Chondrocyte (in vitro differentiated cells): Measurements from ENCODE around the gene HNRNPA2B1. TPM values are rescaled to one million over a fixed set of nuclear protein-coding genes. Genes with fewer than 3 reads are reported as not detected.

Experiments used
- DNase-seq: peaks from one replicate; pipeline ENCODE4 v3.0.0; 2021; ENCODE audit warnings: mixed read lengths, low spot score
- H3K27ac Mint-ChIP-seq: one replicate; pipeline ENCODE4 v1.8.0; 2021; ENCODE audit warnings: mild to moderate bottlenecking, moderate library complexity, mixed read lengths; ENCODE audit not compliant: unreplicated experiment
- H3K27me3 Mint-ChIP-seq: 2 replicates; pipeline ENCODE4 v1.8.0; 2021; ENCODE audit warnings: low read depth, mixed read lengths
- H3K36me3 Mint-ChIP-seq: 2 replicates; pipeline ENCODE4 v1.8.0; 2021; ENCODE audit warnings: low read depth, mixed read lengths
- H3K4me1 Mint-ChIP-seq: 2 replicates; pipeline ENCODE4 v1.8.0; 2021; ENCODE audit warnings: low read depth, mild to moderate bottlenecking, mixed read lengths
- H3K4me3 Mint-ChIP-seq: one replicate; pipeline ENCODE4 v1.8.0; 2021; ENCODE audit warnings: mild to moderate bottlenecking, moderate library complexity, mixed read lengths; ENCODE audit not compliant: unreplicated experiment
- H3K9me3 Mint-ChIP-seq: 2 replicates; pipeline ENCODE4 v1.8.0; 2021; ENCODE audit warnings: low read depth, mixed read lengths
- total RNA-seq: library from RNA; stranded (reverse); gene quantifications from 3 replicates; pipeline ENCODE4 v1.2.1, GENCODE V29; 2021
- TF ChIP-seq, protein P1 (sequence below): fragments of 200-600 bp; sonication (generic); IDR thresholded peaks from 2 replicates; pipeline ENCODE4 v1.5.0; 2021; ENCODE audit warnings: antibody characterized with exemption, mild to moderate bottlenecking, moderate library complexity

HNRNPA2B1 gene
- total RNA-seq, 1 donor from 2014 or later = 313 TPM

GRCh38 chr7:26157520-26158105 is 42.9 kb downstream of the HNRNPA2B1 start:
- Mint-ChIP-seq H3K36me3 (peaks cover 3% of the 10 kb centered on the region), H3K9me3 (no peaks in the 10 kb centered on the region), H3K4me1 (peaks cover 28% of the 10 kb centered on the region), H3K4me3 (no peak overlapping the region), H3K27ac (no peak overlapping the region), H3K27me3 (peaks cover 20% of the 10 kb centered on the region)
- no peak for DNase-seq
- TF ChIP-seq, protein P1, sequence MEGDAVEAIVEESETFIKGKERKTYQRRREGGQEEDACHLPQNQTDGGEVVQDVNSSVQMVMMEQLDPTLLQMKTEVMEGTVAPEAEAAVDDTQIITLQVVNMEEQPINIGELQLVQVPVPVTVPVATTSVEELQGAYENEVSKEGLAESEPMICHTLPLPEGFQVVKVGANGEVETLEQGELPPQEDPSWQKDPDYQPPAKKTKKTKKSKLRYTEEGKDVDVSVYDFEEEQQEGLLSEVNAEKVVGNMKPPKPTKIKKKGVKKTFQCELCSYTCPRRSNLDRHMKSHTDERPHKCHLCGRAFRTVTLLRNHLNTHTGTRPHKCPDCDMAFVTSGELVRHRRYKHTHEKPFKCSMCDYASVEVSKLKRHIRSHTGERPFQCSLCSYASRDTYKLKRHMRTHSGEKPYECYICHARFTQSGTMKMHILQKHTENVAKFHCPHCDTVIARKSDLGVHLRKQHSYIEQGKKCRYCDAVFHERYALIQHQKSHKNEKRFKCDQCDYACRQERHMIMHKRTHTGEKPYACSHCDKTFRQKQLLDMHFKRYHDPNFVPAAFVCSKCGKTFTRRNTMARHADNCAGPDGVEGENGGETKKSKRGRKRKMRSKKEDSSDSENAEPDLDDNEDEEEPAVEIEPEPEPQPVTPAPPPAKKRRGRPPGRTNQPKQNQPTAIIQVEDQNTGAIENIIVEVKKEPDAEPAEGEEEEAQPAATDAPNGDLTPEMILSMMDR = no peak

DNA sequence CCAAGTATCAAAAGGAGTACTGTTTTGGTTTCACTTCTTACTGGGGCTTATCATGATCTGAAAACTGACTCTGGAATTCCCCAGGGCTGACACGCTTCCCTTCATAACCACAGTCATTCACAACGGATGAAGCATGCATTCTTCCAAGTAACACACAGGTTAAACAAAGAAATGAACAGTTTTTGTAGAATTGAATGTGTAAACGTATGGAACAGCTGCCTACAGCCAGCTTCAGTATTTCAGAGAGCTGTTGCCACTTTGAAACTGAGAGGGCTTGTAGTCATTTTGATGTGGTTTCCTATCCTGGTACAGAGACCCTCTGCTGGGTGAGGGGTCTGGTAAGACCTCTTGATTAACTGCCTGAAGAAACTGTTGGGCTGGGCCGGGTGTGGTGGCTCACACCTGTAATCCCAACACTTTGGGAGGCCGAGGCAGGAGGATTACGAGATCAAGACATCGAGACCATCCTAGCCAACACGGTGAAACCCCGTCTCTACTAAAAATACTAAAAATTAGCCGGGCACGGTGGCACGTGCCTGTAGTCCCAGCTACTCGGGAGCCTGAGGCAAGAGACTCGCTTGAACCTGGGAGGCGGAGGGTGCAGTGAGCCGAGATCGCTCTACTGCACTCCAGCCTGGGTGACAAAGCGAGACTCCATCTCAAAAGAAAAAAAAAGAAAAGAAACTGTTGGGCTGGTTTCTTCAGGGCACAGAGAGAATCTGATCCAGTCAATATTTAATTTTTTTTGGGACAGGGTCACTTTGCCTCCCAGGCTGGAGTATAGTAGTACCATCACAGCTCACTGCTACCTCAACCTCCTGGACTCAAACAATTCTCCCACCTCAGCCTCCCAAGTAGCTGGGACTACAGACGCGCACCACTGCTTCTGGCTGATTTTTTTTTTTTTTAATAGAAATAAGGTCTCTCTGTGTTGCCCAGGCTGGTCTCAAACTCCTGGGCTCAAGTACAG is 43.8 kb downstream of the HNRNPA2B1 start:
- no peak for DNase-seq
- Mint-ChIP-seq H3K9me3 (no peaks in the 10 kb centered on the region), H3K27ac (peak overlapping the region; percentile 57), H3K4me1 (peaks cover 29% of the 10 kb centered on the region), H3K27me3 (peaks cover 21% of the 10 kb centered on the region), H3K36me3 (peaks cover 3% of the 10 kb centered on the region), H3K4me3 (no peak overlapping the region)
- TF ChIP-seq, protein P1 = no peak

GRCh38 chr7:26155531-26156375 is 44.8 kb downstream of the HNRNPA2B1 start:
- peaks cover 28% of the 10 kb centered on the region for H3K27me3 Mint-ChIP-seq
- peaks cover 31% of the 10 kb centered on the region for H3K4me1 Mint-ChIP-seq
- peaks cover 7% of the 10 kb centered on the region for H3K36me3 Mint-ChIP-seq
- no peak overlapping the region for H3K27ac Mint-ChIP-seq
- H3K4me3 Mint-ChIP-seq = no peak overlapping the region
- TF ChIP-seq, protein P1 = no peak
- no peaks in the 10 kb centered on the region for H3K9me3 Mint-ChIP-seq
- no peak for DNase-seq

DNA sequence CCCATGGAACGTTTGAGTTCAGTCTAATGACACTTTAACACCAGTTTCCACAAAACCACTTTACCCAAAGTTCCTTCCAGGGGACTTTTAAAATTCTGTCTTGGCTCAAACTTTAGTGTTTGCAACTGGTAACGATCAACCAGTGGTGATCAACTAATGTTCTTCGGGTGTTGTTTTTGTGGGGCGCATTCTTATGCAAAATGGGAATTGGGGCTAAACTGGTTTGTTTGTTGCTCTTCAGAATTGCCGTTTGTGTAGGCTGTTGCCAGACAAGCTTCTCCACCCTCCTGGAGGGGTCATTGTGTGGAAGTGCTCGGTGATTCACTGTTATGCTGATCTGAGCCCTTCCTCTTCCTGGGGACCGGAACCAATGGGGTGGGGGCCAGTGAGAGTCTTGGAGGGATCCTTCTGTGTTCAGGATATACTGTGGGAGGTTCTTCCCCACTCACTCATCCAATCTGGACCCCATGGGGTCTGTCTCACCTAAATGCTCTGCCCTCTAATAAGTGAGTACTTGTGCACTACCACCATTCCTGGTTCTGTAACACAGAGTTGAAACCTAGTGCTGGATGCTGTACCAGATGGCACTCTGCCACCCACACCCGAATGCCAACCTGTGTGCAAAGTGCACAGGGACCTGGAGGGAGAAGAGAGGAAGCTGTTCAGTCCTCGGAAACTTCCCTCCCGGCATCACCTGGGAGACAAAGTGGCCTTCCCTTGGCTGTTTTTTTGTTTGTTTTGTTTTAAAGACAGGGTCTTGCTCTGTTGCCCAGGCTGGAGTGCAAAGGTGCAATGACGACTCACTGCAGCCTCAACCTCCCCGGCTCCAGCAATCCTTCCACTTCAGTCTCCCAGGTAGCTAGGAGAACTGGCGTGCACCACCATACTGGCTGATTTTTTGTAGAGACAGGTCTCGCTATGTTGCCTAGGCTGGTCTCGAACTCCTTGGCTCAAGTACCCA is 46.4 kb downstream of the HNRNPA2B1 start:
- peaks cover 27% of the 10 kb centered on the region for H3K4me1 Mint-ChIP-seq
- H3K4me3 Mint-ChIP-seq = no peak overlapping the region
- DNase-seq = no peak
- peaks cover 4% of the 10 kb centered on the region for H3K36me3 Mint-ChIP-seq
- no peak overlapping the region for H3K27ac Mint-ChIP-seq
- no peaks in the 10 kb centered on the region for H3K9me3 Mint-ChIP-seq
- TF ChIP-seq, protein P1 = no peak
- H3K27me3 Mint-ChIP-seq = peaks cover 34% of the 10 kb centered on the region
